OCI-LY1 (cell line): ENCODE results near the gene WNT9A.

Experiments
- EZH2 ChIP-seq: fragments of 200-600 bp; sonication (generic), shearing (Covaris generic); IDR thresholded peaks from 2 replicates; pipeline ENCODE4 v1.8.0; 2017; ENCODE audit warnings: borderline replicate concordance, mixed run types, mild to moderate bottlenecking, antibody characterized with exemption, low read length, moderate library complexity, mixed read lengths
- TF ChIP-seq, protein P1 (sequence below): fragments of 200-600 bp; sonication (generic), shearing (Covaris generic); IDR thresholded peaks from 2 replicates; pipeline ENCODE4 v1.5.1; 2017; ENCODE audit warnings: mild to moderate bottlenecking, antibody characterized with exemption, low read length, moderate library complexity, mixed read lengths

- TF ChIP-seq, protein P1, sequence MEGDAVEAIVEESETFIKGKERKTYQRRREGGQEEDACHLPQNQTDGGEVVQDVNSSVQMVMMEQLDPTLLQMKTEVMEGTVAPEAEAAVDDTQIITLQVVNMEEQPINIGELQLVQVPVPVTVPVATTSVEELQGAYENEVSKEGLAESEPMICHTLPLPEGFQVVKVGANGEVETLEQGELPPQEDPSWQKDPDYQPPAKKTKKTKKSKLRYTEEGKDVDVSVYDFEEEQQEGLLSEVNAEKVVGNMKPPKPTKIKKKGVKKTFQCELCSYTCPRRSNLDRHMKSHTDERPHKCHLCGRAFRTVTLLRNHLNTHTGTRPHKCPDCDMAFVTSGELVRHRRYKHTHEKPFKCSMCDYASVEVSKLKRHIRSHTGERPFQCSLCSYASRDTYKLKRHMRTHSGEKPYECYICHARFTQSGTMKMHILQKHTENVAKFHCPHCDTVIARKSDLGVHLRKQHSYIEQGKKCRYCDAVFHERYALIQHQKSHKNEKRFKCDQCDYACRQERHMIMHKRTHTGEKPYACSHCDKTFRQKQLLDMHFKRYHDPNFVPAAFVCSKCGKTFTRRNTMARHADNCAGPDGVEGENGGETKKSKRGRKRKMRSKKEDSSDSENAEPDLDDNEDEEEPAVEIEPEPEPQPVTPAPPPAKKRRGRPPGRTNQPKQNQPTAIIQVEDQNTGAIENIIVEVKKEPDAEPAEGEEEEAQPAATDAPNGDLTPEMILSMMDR, result no peak
- TF ChIP-seq EZH2, result no peak
Observed at GRCh38 chr1:227880342-227880924, 67.3 kb downstream of the WNT9A start.
